ENCODE data around the gene C2CD3. TPM values are rescaled to one million over a fixed set of nuclear protein-coding genes. Genes with fewer than 3 reads are reported as not detected.

The C2CD3 gene
- total and polyA plus RNA-seq, 10 of the 15 experiments (the other 5 are each of a cell fraction or from before 2014, with no cell fraction given), result 2.3 to 24.0 (median 16.3) TPM

DNA sequence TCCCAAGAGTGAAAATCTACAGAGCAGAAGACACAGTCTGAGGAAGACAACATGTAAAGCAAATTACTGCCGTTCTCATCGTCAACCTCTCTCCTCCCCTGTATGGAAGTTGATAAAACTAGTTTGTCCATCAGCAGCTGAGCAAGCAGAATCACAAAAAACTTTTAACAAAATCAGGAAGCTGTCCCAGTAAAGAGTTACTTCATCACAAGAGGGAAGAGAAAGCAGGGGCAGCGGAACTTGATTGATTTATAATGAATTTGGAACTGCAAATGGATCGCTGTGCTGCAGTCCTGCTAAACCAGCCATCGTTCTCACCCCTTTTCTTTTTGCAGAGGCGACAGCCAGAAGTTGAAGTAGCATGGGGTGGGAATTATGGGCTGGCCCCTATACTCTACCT is 148.3 kb downstream of the C2CD3 start:
- Histone ChIP-seq H3K27ac (ENCODE audit: control insufficient read depth, insufficient read depth) (no peak overlapping the region), H3K79me2 (ENCODE audit: control insufficient read depth, insufficient read depth, low read length) (no peaks in the 10 kb centered on the region), H3K36me3 (ENCODE audit: control insufficient read depth in 2 of 2, insufficient read depth in 2 of 2, low read length in 1 of 2) (peaks cover 0 to 1% of the 10 kb centered on the region in 2 experiments; a peak in 1 of 4 replicates), H3K4me2 (ENCODE audit: control insufficient read depth, insufficient read depth) (no peak overlapping the region), H3K27me3 (replicated peaks in 1 of 2; ENCODE audit: control insufficient read depth in 2 of 2, insufficient read depth in 2 of 2, low read length in 1 of 2) (no peaks in the 10 kb centered on the region), H3K9ac (ENCODE audit: control insufficient read depth, insufficient read depth, low read length) (no peak overlapping the region), H3K9me3 (replicated peaks; ENCODE audit: control insufficient read depth, insufficient read depth, low read length) (no peaks in the 10 kb centered on the region), H2AFZ (ENCODE audit: control insufficient read depth, low read depth, low read length) (no peak overlapping the region), H3K4me1 (ENCODE audit: control insufficient read depth, insufficient read depth, low read length) (peaks cover 21% of the 10 kb centered on the region), H3K4me3 (no peak overlapping the region), H4K20me1 (ENCODE audit: control insufficient read depth, insufficient read depth) (no peaks in the 10 kb centered on the region)
- TF ChIP-seq, protein P1, sequence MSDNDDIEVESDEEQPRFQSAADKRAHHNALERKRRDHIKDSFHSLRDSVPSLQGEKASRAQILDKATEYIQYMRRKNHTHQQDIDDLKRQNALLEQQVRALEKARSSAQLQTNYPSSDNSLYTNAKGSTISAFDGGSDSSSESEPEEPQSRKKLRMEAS (IDR thresholded peaks at IDR 0.05; ENCODE audit: low read depth, low read length), result no peak
- TF ChIP-seq FOXM1 (IDR thresholded peaks at IDR 0.05; ENCODE audit: low read depth, low read length) (no peak), JUND (IDR thresholded peaks at IDR 0.05; ENCODE audit: low read depth, low read length) (no peak), CREM (IDR thresholded peaks at IDR 0.05; ENCODE audit: low read depth) (no peak), ZSCAN29 (IDR thresholded peaks at IDR 0.05) (no peak), STAT3 (IDR thresholded peaks at IDR 0.05; ENCODE audit: low read depth, low read length) (no peak), SREBF2 (IDR thresholded peaks at IDR 0.05; ENCODE audit: low read length) (no peak), NFYA (IDR thresholded peaks at IDR 0.05; ENCODE audit: borderline replicate concordance, low read depth, low read length) (no peak), ETV6 (conservative IDR thresholded peaks at IDR 0.05 in 1 of 2, IDR thresholded peaks at IDR 0.05 in 1 of 2; ENCODE audit: borderline replicate concordance in 1 of 2, low read depth in 1 of 2) (no peak), MEF2B (IDR thresholded peaks at IDR 0.05; ENCODE audit: partially characterized antibody, poor library complexity, severe bottlenecking) (no peak), SRF (IDR thresholded peaks at IDR 0.05; ENCODE audit: low read depth in 2 of 2, low read length in 2 of 2) (no peak), NR2C1 (IDR thresholded peaks at IDR 0.05) (no peak), EZH2 (IDR thresholded peaks at IDR 0.05; ENCODE audit: borderline replicate concordance, control insufficient read depth, low read depth, low read length) (no peak), KAT2A (conservative IDR thresholded peaks at IDR 0.05; ENCODE audit: control insufficient read depth, low read depth, low read length) (no peak), BCL3 (IDR thresholded peaks at IDR 0.05; ENCODE audit: borderline replicate concordance, insufficient read depth, low read depth, low read length, poor library complexity, severe bottlenecking) (no peak), NFXL1 (IDR thresholded peaks at IDR 0.05; ENCODE audit: borderline replicate concordance) (no peak)
- TF ChIP-seq, protein P2, sequence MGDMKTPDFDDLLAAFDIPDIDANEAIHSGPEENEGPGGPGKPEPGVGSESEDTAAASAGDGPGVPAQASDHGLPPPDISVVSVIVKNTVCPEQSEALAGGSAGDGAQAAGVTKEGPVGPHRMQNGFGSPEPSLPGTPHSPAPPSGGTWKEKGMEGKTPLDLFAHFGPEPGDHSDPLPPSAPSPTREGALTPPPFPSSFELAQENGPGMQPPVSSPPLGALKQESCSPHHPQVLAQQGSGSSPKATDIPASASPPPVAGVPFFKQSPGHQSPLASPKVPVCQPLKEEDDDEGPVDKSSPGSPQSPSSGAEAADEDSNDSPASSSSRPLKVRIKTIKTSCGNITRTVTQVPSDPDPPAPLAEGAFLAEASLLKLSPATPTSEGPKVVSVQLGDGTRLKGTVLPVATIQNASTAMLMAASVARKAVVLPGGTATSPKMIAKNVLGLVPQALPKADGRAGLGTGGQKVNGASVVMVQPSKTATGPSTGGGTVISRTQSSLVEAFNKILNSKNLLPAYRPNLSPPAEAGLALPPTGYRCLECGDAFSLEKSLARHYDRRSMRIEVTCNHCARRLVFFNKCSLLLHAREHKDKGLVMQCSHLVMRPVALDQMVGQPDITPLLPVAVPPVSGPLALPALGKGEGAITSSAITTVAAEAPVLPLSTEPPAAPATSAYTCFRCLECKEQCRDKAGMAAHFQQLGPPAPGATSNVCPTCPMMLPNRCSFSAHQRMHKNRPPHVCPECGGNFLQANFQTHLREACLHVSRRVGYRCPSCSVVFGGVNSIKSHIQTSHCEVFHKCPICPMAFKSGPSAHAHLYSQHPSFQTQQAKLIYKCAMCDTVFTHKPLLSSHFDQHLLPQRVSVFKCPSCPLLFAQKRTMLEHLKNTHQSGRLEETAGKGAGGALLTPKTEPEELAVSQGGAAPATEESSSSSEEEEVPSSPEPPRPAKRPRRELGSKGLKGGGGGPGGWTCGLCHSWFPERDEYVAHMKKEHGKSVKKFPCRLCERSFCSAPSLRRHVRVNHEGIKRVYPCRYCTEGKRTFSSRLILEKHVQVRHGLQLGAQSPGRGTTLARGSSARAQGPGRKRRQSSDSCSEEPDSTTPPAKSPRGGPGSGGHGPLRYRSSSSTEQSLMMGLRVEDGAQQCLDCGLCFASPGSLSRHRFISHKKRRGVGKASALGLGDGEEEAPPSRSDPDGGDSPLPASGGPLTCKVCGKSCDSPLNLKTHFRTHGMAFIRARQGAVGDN (IDR thresholded peaks at IDR 0.05), result no peak
- DNase-seq (ENCODE audit: low read depth, low spot score) (no peak), FAIRE-seq (no peak), ATAC-seq (no peak)
- ChIA-PET CTCF (no interaction called here), SMC1A (ENCODE audit: uncharacterized antibody, unreplicated experiment) (interaction anchor here (1.0 to 3.1 kb wide), 2 partner anchors 11 to 31 kb away, joined by 4 to 21 read pairs; no protein-coding TSS in a partner anchor), RAD21 (ENCODE audit: unreplicated experiment) (no interaction called here), POLR2A (interaction anchor here (0.5 kb wide), 1 partner anchor 229 kb away, joined by 4 read pairs; no protein-coding TSS in a partner anchor)
- intact Hi-C loops (cut with micrococcal nuclease; ENCODE audit: unreplicated experiment), result loop anchor here (5.0 kb wide), 1 partner anchor 40 kb away; the partner anchor contains the start of gene UCP2
- WGBS (ENCODE audit: insufficient coverage, insufficient replicate concordance, low lambda C conversion rate, missing lambda C conversion rate), result 97% methylated on average over 6 of the region's 6 CpGs
- BruUV-seq (replicated peaks), result no TSS peak
- in situ Hi-C loops (cut with MboI), result no loop called here
